ENCODE measurements around the gene CADM1. TPM values are rescaled to one million over a fixed set of nuclear protein-coding genes. Genes with fewer than 3 reads are reported as not detected.

The CADM1 gene
- total and polyA plus RNA-seq, 7 donors: 0.69 to 25.2 (median 15.6) TPM

- Histone ChIP-seq H3K27me3 (no peaks in the 10 kb centered on the region), H3K36me3 (no peaks in the 10 kb centered on the region)
- TF ChIP-seq POLR2AphosphoS5 (IDR thresholded peaks at IDR 0.05) (no peak), EP300 (IDR thresholded peaks at IDR 0.05) (no peak), CTCF (IDR thresholded peaks at IDR 0.05) (no peak), POLR2A (IDR thresholded peaks at IDR 0.05) (no peak)
Observed at GRCh38 chr11:115418626-115419025, 85.6 kb downstream of the CADM1 start.

GRCh38 chr11:115418081-115418480 is 86.1 kb downstream of the CADM1 start:
- Histone ChIP-seq H3K36me3 (no peaks in the 10 kb centered on the region), H3K27ac (no peak overlapping the region), H3K9me3 (no peaks in the 10 kb centered on the region), H3K4me3 (no peak overlapping the region), H3K4me1 (peaks cover 0 to 5% (median 0%) of the 10 kb centered on the region in 4 donors), H3K27me3 (no peaks in the 10 kb centered on the region)
- no peak for DNase-seq
- TF ChIP-seq EP300 (IDR thresholded peaks at IDR 0.05): no peak
- TF ChIP-seq CTCF (IDR thresholded peaks at IDR 0.05): no peak
- TF ChIP-seq POLR2AphosphoS5 (IDR thresholded peaks at IDR 0.05): no peak
- TF ChIP-seq POLR2A (IDR thresholded peaks at IDR 0.05): no peak
- WGBS, 2 donors: 23 to 71% methylated on average over 4 of the region's 4 CpGs
- intact Hi-C loops (cut with DNase I): no loop called here

More at GRCh38 chr11:115418626-115419025, 85.6 kb downstream of the CADM1 start:
- no peaks in the 10 kb centered on the region for H3K9me3 ChIP-seq
- no peak overlapping the region for H3K4me3 ChIP-seq
- no peak for DNase-seq
- peaks cover 0 to 5% (median under 1%) of the 10 kb centered on the region in 4 donors for H3K4me1 ChIP-seq
- intact Hi-C loops (cut with DNase I): no loop called here
- WGBS, 2 donors: 8 to 47% methylated on average over 1 of the region's 1 CpG
- no peak overlapping the region for H3K27ac ChIP-seq

- no peaks in the 10 kb centered on the region for H3K27me3 ChIP-seq
- no peak overlapping the region for H3K27ac ChIP-seq
- H3K4me1 ChIP-seq: peaks cover 0 to 25% (median 14%) of the 10 kb centered on the region in 4 donors
- H3K9me3 ChIP-seq: no peaks in the 10 kb centered on the region
- 33 to 83% methylated on average over 1 of the region's 1 CpG for WGBS, 2 donors
- no peak for DNase-seq
- H3K36me3 ChIP-seq: no peaks in the 10 kb centered on the region
- intact Hi-C loops (cut with DNase I): no loop called here
- H3K4me3 ChIP-seq: no peak overlapping the region
- TF ChIP-seq POLR2A (IDR thresholded peaks at IDR 0.05) (no peak), EP300 (IDR thresholded peaks at IDR 0.05) (no peak), POLR2AphosphoS5 (IDR thresholded peaks at IDR 0.05) (no peak), CTCF (IDR thresholded peaks at IDR 0.05) (no peak)
Observed at GRCh38 chr11:115411120-115411519, 93.1 kb downstream of the CADM1 start.

- Histone ChIP-seq H3K27ac (no peak overlapping the region), H3K4me3 (no peak overlapping the region), H3K9me3 (no peaks in the 10 kb centered on the region), H3K4me1 (peaks cover 0 to 25% (median 14%) of the 10 kb centered on the region in 4 donors), H3K36me3 (no peaks in the 10 kb centered on the region), H3K27me3 (no peaks in the 10 kb centered on the region)
- no peak for DNase-seq
- intact Hi-C loops (cut with DNase I): loop anchor here (10.0 kb wide), 1 partner anchor 95 kb away; the partner anchor contains the start of gene CADM1
- WGBS, 2 donors: 17 to 47% methylated on average over 4 of the region's 4 CpGs
- no peak for TF ChIP-seq POLR2AphosphoS5 (IDR thresholded peaks at IDR 0.05)
- TF ChIP-seq CTCF (IDR thresholded peaks at IDR 0.05): no peak
- no peak for TF ChIP-seq POLR2A (IDR thresholded peaks at IDR 0.05)
- TF ChIP-seq EP300 (IDR thresholded peaks at IDR 0.05): no peak
Observed at GRCh38 chr11:115409691-115410220, 94.5 kb downstream of the CADM1 start.
